ENCODE data around the gene TOR4A. TPM values are rescaled to one million over a fixed set of nuclear protein-coding genes. Genes with fewer than 3 reads are reported as not detected.

The TOR4A gene
- total and polyA plus RNA-seq, 2 donors (not counting 1 experiment from before 2014, with no cell fraction given), result 8.3 to 15.3 TPM

DNA sequence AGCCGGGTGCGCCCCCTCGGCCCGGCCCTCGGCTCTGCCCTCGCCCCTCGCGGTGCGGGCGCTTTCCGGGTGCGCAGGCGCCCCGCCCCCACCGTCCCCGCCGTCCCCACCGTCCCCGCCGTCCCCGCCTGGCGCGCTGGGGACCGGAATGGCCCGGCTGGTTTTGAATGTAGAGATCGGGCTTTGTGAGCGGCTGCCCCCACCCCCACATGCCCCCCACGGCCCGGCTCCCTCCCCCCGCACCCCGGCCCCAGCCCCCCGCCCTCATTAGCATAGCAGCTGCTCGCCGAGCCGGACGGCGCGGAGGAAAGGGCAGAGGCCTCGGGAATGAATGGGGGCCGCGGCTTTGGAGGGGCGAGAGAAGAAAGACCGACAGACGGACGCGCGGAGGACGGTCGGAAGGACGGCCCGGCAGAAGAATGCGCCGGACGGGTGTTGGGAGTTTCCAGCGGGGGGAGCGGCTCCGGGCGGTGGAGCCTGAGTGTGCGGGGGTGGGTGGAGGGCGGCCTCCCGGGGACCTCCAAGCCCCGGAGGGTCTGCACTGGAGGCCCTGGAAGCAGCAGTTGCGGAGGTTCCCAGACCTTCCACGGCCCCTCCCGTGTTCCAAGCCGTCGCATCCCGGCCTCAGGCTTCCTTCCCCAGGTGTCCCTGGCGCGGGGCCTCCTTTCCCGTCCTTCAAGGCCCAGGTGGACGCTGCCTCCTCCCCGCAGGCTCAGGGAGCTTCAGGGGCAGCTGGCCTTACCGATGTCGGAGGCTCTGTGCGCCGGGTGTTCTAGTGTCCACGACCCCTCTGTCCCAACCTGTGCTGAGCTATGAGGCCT is 18.5 kb downstream of the TOR4A start:
- no peaks in the 10 kb centered on the region for H3K9me3 Mint-ChIP-seq (ENCODE audit: insufficient read depth)
- H3K4me3 ChIP-seq (ENCODE audit: control extremely low read depth in 1 of 5, extremely low read depth in 1 of 5, insufficient read depth in 1 of 5, low read depth in 2 of 5, low read length in 4 of 5), result peak overlapping the region in 3 of 5 experiments; percentile 8 to 44 (median 21)
- no peaks in the 10 kb centered on the region for H3K79me2 ChIP-seq (ENCODE audit: control insufficient read depth, insufficient read depth, low read length)
- H2AFZ ChIP-seq (ENCODE audit: insufficient read depth, low read depth, low read length, poor library complexity, severe bottlenecking), result no peak overlapping the region
- peaks cover 36% of the 10 kb centered on the region in 2 donors for H3K4me1 ChIP-seq (ENCODE audit: control insufficient read depth in 2 of 2, insufficient read depth in 2 of 2, low read length in 2 of 2)
- peaks cover 21% of the 10 kb centered on the region for H3K4me1 Mint-ChIP-seq
- peaks cover 32% of the 10 kb centered on the region for H3K27me3 Mint-ChIP-seq
- no peak for TF ChIP-seq EZH2 (IDR thresholded peaks at IDR 0.05; ENCODE audit: borderline replicate concordance, insufficient read depth, low read depth, low read length, poor library complexity, severe bottlenecking)
- TF ChIP-seq, protein P1, sequence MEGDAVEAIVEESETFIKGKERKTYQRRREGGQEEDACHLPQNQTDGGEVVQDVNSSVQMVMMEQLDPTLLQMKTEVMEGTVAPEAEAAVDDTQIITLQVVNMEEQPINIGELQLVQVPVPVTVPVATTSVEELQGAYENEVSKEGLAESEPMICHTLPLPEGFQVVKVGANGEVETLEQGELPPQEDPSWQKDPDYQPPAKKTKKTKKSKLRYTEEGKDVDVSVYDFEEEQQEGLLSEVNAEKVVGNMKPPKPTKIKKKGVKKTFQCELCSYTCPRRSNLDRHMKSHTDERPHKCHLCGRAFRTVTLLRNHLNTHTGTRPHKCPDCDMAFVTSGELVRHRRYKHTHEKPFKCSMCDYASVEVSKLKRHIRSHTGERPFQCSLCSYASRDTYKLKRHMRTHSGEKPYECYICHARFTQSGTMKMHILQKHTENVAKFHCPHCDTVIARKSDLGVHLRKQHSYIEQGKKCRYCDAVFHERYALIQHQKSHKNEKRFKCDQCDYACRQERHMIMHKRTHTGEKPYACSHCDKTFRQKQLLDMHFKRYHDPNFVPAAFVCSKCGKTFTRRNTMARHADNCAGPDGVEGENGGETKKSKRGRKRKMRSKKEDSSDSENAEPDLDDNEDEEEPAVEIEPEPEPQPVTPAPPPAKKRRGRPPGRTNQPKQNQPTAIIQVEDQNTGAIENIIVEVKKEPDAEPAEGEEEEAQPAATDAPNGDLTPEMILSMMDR (IDR thresholded peaks at IDR 0.05), result no peak
- DNase-seq (no peak), ATAC-seq (ENCODE audit: low read depth) (no peak)
- H3K27ac ChIP-seq (ENCODE audit: low read length in 2 of 2), result no peak overlapping the region
- peaks cover 0 to 66% (median 37%) of the 10 kb centered on the region in 4 experiments for H3K27me3 ChIP-seq (replicated peaks in 1 of 4; ENCODE audit: control extremely low read depth in 1 of 4, control insufficient read depth in 3 of 4, insufficient read depth in 4 of 4, low read length in 3 of 4)
- H3K36me3 ChIP-seq (replicated peaks in 1 of 2; ENCODE audit: control extremely low read depth in 1 of 2, control insufficient read depth in 1 of 2, extremely low read depth in 1 of 2, insufficient read depth in 2 of 2, low read length in 1 of 2), result no peaks in the 10 kb centered on the region
- H3K9ac ChIP-seq (ENCODE audit: low read length), result no peak overlapping the region
- H3K27ac Mint-ChIP-seq, result peak overlapping the region; percentile 63
- ChIA-PET POLR2A (interaction anchor here (0.6 kb wide), 2 partner anchors 41 to 386 kb away, joined by 3 to 5 read pairs; no protein-coding TSS in a partner anchor), CTCF (interaction anchor here (1.0 to 2.1 kb wide), 2 partner anchors 9 to 23 kb away, joined by 3 to 11 read pairs; no protein-coding TSS in a partner anchor)
- H3K9me3 ChIP-seq (ENCODE audit: control extremely low read depth in 1 of 3, control insufficient read depth in 2 of 3, insufficient read depth in 1 of 3, low read length in 2 of 3), result peaks cover 0 to 30% (median 4%) of the 10 kb centered on the region in 3 donors
- intact Hi-C loops (cut with micrococcal nuclease), result loop anchor here (1.0 to 10.0 kb wide), 2 partner anchors 149 to 239 kb away; no protein-coding TSS in a partner anchor
- peak overlapping the region; percentile 95 for H3K4me2 ChIP-seq (replicated peaks; ENCODE audit: low read depth, low read length, poor library complexity, severe bottlenecking)
- H4K20me1 ChIP-seq (ENCODE audit: control insufficient read depth, insufficient read depth, low read length, poor library complexity, severe bottlenecking), result peaks cover 13% of the 10 kb centered on the region
- peak overlapping the region; percentile 76 for H3K4me3 Mint-ChIP-seq
- WGBS (ENCODE audit: insufficient coverage), result 28% methylated on average over 56 of the region's 78 CpGs

All from B cell (primary cell).